Epithelial cell of esophagus (primary cell): ENCODE data around the gene RASA1.

Source experiments
- DNase-seq: peaks from one replicate; pipeline ENCODE4 v3.0.0; 2010; ENCODE audit warnings: low read depth
- H3K4me3 ChIP-seq: 2 replicates; pipeline ENCODE4 v1.5.1; 2011; ENCODE audit warnings: mild to moderate bottlenecking, low read length, control low read depth
- TF ChIP-seq, protein P1 (sequence below): IDR thresholded peaks from 2 replicates; pipeline ENCODE4 v1.5.1; 2011; ENCODE audit warnings: low read depth, mild to moderate bottlenecking, low read length, control low read depth, inconsistent platforms; ENCODE audit not compliant: insufficient read depth; ENCODE audit errors: missing control alignments

The RASA1 gene

GRCh38 chr5:87435144-87435694 lies 167.5 kb downstream of the RASA1 start:
- DNase-seq: no peak
- TF ChIP-seq, protein P1, sequence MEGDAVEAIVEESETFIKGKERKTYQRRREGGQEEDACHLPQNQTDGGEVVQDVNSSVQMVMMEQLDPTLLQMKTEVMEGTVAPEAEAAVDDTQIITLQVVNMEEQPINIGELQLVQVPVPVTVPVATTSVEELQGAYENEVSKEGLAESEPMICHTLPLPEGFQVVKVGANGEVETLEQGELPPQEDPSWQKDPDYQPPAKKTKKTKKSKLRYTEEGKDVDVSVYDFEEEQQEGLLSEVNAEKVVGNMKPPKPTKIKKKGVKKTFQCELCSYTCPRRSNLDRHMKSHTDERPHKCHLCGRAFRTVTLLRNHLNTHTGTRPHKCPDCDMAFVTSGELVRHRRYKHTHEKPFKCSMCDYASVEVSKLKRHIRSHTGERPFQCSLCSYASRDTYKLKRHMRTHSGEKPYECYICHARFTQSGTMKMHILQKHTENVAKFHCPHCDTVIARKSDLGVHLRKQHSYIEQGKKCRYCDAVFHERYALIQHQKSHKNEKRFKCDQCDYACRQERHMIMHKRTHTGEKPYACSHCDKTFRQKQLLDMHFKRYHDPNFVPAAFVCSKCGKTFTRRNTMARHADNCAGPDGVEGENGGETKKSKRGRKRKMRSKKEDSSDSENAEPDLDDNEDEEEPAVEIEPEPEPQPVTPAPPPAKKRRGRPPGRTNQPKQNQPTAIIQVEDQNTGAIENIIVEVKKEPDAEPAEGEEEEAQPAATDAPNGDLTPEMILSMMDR: no peak
- H3K4me3 ChIP-seq: no peak overlapping the region

DNA sequence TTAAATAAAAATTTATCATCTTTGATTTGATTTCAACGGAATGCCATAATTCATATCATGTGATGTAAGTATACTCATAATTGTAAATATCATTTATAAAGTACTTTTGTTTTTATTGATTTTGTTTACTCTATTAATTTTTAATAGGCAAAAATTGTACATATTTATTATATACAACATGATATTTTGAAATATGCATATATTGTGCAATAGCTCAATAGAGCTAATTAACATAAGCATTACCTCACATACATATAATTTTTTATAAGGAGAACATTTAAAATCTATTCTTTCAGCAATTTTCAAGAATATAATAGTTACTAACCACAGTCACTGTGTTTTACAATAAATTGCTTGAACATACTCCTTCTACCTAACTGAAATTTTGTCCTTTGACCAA lies 170.0 kb downstream of the RASA1 start:
- DNase-seq: no peak
- TF ChIP-seq, protein P1: no peak
- no peak overlapping the region for H3K4me3 ChIP-seq

- TF ChIP-seq, protein P1: no peak
- H3K4me3 ChIP-seq: no peak overlapping the region
- DNase-seq: no peak
Measured at GRCh38 chr5:87438231-87438630, 170.5 kb downstream of the RASA1 start.
